GM12878 (cell line): ENCODE results near the gene ADAMTS1.

Source experiments
- CEBPB ChIP-seq, 2 experiments: fragments of 150-350 bp in 1 of 2; IDR thresholded peaks; 2 replicates each; pipeline ENCODE4 v1.6.1; 2012 to 2014; ENCODE audit warnings: low read depth in 2 of 2, low read length in 2 of 2, borderline replicate concordance in 1 of 2, inconsistent platforms in 1 of 2
- CTCF ChIP-seq, 3 experiments: IDR thresholded peaks in 2 of 3; conservative IDR thresholded peaks in 1 of 3; 2 replicates each; pipeline ENCODE4 v1.5.1; 2011; ENCODE audit warnings: low read depth in 3 of 3, low read length in 3 of 3, mild to moderate bottlenecking in 3 of 3, control low read depth in 2 of 3, moderate library complexity in 2 of 3, inconsistent platforms in 1 of 3, mixed read lengths in 1 of 3; ENCODE audit not compliant: control insufficient read depth in 2 of 3, insufficient read depth in 1 of 3; ENCODE audit errors: extremely low read depth in 1 of 3
- ESRRA ChIP-seq: IDR thresholded peaks from 2 replicates; pipeline ENCODE4 v1.6.1; 2012; ENCODE audit warnings: mild to moderate bottlenecking, low read length, improper control_type of control experiment
- NBN ChIP-seq: fragments of 450-650 bp; IDR thresholded peaks from 2 replicates; pipeline ENCODE4 v1.6.1; 2016
- POLR2AphosphoS5 ChIP-seq: IDR thresholded peaks from 2 replicates; pipeline ENCODE4 v1.6.1; 2011; ENCODE audit warnings: mild to moderate bottlenecking, low read length, inconsistent platforms
- SRF ChIP-seq, 2 experiments: IDR thresholded peaks; 2 replicates each; pipeline ENCODE4 v1.6.1; 2011; ENCODE audit warnings: low read depth in 2 of 2, low read length in 2 of 2, mild to moderate bottlenecking in 1 of 2, moderate library complexity in 1 of 2
- TAF1 ChIP-seq: IDR thresholded peaks from 2 replicates; pipeline ENCODE4 v1.6.1; 2011; ENCODE audit warnings: mild to moderate bottlenecking, low read depth, low read length, borderline replicate concordance
- YY1 ChIP-seq: IDR thresholded peaks from 2 replicates; pipeline ENCODE4 v1.6.1; 2011; ENCODE audit warnings: low read depth, mild to moderate bottlenecking, low read length

DNA sequence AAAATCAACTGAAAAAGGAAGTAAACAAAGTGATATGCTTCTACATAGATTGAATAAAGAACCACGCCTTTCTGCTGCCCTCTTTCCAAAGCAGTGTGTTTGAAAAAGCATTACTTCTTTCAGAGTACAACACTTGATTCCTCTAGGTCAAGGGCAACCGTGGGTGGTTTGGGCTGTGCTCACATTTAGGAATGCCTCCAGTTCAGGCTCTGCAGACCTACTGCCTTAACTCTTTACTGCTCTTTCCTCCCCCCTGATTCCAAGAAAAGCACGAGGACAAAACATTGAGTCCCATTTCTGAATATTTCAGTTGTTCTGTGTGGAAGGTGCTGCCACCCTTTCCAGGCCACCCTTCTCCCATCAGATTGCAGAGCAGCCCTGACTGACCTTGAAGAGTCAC is 45.2 kb downstream of the ADAMTS1 start:
- TF ChIP-seq TAF1 = no peak
- TF ChIP-seq ESRRA = no peak
- no peak for TF ChIP-seq CTCF (IDR thresholded peaks at IDR 0.05 in 2 of 3, conservative IDR thresholded peaks at IDR 0.05 in 1 of 3; ENCODE audit: control insufficient read depth in 2 of 3, extremely low read depth in 1 of 3, insufficient read depth in 1 of 3, low read depth in 3 of 3, low read length in 3 of 3)
- TF ChIP-seq NBN = no peak
- TF ChIP-seq POLR2AphosphoS5 = no peak
- TF ChIP-seq SRF (IDR thresholded peaks at IDR 0.05; ENCODE audit: low read depth in 2 of 2, low read length in 2 of 2) = no peak
- TF ChIP-seq CEBPB (IDR thresholded peaks at IDR 0.05; ENCODE audit: borderline replicate concordance in 1 of 2, low read depth in 2 of 2, low read length in 2 of 2) = no peak
- TF ChIP-seq YY1 = no peak
